ENCODE results near the gene AQP2. TPM values are rescaled to one million over a fixed set of nuclear protein-coding genes. Genes with fewer than 3 reads are reported as not detected.

The AQP2 gene
- total RNA-seq, 2 experiments from 2014 or later, result not detected

- BruUV-seq (replicated peaks), result no TSS peak
These were observed 32.8 kb upstream of the AQP2 start for GRCh38 chr12:49917788-49918173.

DNA sequence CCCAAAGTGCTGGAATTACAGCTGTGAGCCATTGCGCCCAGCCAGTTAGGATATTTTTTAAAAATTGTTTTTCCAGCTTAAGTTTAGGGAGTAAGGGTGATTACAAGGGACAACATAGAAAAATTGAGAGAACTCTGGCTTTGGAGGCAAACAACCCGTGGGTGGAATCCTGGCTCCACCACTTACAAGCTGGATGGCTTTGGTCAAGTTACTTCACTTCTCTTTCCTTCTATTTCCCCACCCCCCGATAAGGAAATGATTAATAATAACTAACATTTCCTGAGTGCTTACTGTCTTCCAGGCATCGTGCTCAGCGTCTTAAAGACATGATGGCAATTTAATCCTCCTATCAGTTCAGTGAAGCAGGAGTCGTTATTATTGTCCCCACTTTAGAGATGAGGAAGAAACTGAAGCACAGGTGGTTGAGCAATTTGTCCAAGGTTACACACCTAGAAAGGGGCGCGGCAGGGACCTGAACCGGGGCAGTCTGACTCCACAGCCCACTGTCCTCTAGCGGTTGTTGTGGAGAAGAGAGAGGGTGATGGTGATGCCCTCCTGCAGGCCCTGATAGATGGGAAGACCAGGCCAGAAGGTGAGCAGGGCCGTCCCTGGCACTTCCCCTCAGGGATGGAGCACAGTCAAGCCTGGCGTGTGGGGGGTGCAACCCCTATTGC lies 30.2 kb upstream of the AQP2 start:
- ChIA-PET POLR2A (no interaction called here), CTCF (ENCODE audit: unreplicated experiment) (no interaction called here)
- Histone ChIP-seq H3K79me2 (ENCODE audit: insufficient read depth, low read depth, low read length) (no peaks in the 10 kb centered on the region), H4K20me1 (ENCODE audit: insufficient read depth, low read length) (no peaks in the 10 kb centered on the region), H3K4me2 (ENCODE audit: low read length) (no peak overlapping the region), H2AFZ (ENCODE audit: low read length) (no peak overlapping the region), H3K36me3 (ENCODE audit: insufficient read depth, low read length) (no peaks in the 10 kb centered on the region), H3K9me3 (ENCODE audit: low read length) (no peaks in the 10 kb centered on the region), H3K4me3 (ENCODE audit: low read depth, low read length, poor library complexity, severe bottlenecking) (no peak overlapping the region), H3K9me2 (ENCODE audit: insufficient read depth, low read length) (no peaks in the 10 kb centered on the region), H3K27ac (ENCODE audit: low read depth, low read length, poor library complexity, severe bottlenecking) (no peak overlapping the region), H3K4me1 (ENCODE audit: insufficient read depth, low read length, poor library complexity, severe bottlenecking) (no peaks in the 10 kb centered on the region)
- DNase-seq (ENCODE audit: low spot score), result no peak
- TF ChIP-seq, protein P1, sequence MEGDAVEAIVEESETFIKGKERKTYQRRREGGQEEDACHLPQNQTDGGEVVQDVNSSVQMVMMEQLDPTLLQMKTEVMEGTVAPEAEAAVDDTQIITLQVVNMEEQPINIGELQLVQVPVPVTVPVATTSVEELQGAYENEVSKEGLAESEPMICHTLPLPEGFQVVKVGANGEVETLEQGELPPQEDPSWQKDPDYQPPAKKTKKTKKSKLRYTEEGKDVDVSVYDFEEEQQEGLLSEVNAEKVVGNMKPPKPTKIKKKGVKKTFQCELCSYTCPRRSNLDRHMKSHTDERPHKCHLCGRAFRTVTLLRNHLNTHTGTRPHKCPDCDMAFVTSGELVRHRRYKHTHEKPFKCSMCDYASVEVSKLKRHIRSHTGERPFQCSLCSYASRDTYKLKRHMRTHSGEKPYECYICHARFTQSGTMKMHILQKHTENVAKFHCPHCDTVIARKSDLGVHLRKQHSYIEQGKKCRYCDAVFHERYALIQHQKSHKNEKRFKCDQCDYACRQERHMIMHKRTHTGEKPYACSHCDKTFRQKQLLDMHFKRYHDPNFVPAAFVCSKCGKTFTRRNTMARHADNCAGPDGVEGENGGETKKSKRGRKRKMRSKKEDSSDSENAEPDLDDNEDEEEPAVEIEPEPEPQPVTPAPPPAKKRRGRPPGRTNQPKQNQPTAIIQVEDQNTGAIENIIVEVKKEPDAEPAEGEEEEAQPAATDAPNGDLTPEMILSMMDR (conservative IDR thresholded peaks at IDR 0.05; ENCODE audit: low read length), result no peak
- TF ChIP-seq EZH2phosphoT487 (IDR thresholded peaks at IDR 0.05; ENCODE audit: borderline replicate concordance, low read depth, low read length), result no peak
- intact Hi-C loops (cut with micrococcal nuclease; ENCODE audit: unreplicated experiment), result no loop called here
- no TSS peak for BruUV-seq (replicated peaks)

More at GRCh38 chr12:49917788-49918173, 32.8 kb upstream of the AQP2 start:
- DNase-seq (ENCODE audit: low spot score), result no peak
- POLR2A ChIA-PET, result interaction anchor here (1.2 kb wide), 1 partner anchor 12 kb away, joined by 3 read pairs; no protein-coding TSS in a partner anchor
- H3K4me1 ChIP-seq (ENCODE audit: insufficient read depth, low read length, poor library complexity, severe bottlenecking), result no peaks in the 10 kb centered on the region
- H3K4me2 ChIP-seq (ENCODE audit: low read length), result no peak overlapping the region
- intact Hi-C loops (cut with micrococcal nuclease; ENCODE audit: unreplicated experiment), result no loop called here
- no peak for TF ChIP-seq EZH2phosphoT487 (IDR thresholded peaks at IDR 0.05; ENCODE audit: borderline replicate concordance, low read depth, low read length)
- TF ChIP-seq, protein P1 (conservative IDR thresholded peaks at IDR 0.05; ENCODE audit: low read length), result no peak
- H4K20me1 ChIP-seq (ENCODE audit: insufficient read depth, low read length), result no peaks in the 10 kb centered on the region
- CTCF ChIA-PET (ENCODE audit: unreplicated experiment), result interaction anchor here (0.6 kb wide), 1 partner anchor 25 kb away, joined by 4 read pairs; no protein-coding TSS in a partner anchor
- no peak overlapping the region for H3K4me3 ChIP-seq (ENCODE audit: low read depth, low read length, poor library complexity, severe bottlenecking)
- H3K9me3 ChIP-seq (ENCODE audit: low read length), result no peaks in the 10 kb centered on the region
- no peaks in the 10 kb centered on the region for H3K36me3 ChIP-seq (ENCODE audit: insufficient read depth, low read length)
- H3K27ac ChIP-seq (ENCODE audit: low read depth, low read length, poor library complexity, severe bottlenecking), result no peak overlapping the region
- H3K79me2 ChIP-seq (ENCODE audit: insufficient read depth, low read depth, low read length), result no peaks in the 10 kb centered on the region
- no peak overlapping the region for H2AFZ ChIP-seq (ENCODE audit: low read length)
- no peaks in the 10 kb centered on the region for H3K9me2 ChIP-seq (ENCODE audit: insufficient read depth, low read length)

DNA sequence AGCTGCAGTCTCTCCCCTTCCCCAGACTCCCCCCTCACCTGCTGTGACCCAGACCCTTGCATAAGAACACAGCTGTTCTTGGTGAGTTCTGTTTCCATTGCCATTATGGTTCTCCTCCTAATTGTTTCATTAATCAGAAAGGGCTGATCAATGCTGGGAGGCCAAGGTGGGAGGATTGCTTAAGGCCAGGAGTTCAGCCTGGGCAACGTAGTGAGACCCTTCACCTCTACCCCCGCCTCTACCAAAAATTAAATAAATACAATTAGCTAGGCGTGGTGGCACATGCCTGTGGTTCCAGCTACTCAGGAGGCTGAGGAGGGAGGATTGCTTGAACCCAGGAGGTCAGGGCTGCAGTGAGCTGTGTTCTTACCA lies 29.6 kb upstream of the AQP2 start:
- Histone ChIP-seq H3K36me3 (ENCODE audit: insufficient read depth, low read length) (no peaks in the 10 kb centered on the region), H3K9me2 (ENCODE audit: insufficient read depth, low read length) (no peaks in the 10 kb centered on the region), H3K4me3 (ENCODE audit: low read depth, low read length, poor library complexity, severe bottlenecking) (no peak overlapping the region), H4K20me1 (ENCODE audit: insufficient read depth, low read length) (no peaks in the 10 kb centered on the region), H3K9me3 (ENCODE audit: low read length) (no peaks in the 10 kb centered on the region), H3K4me1 (ENCODE audit: insufficient read depth, low read length, poor library complexity, severe bottlenecking) (no peaks in the 10 kb centered on the region), H3K4me2 (ENCODE audit: low read length) (no peak overlapping the region), H3K79me2 (ENCODE audit: insufficient read depth, low read depth, low read length) (no peaks in the 10 kb centered on the region), H3K27ac (ENCODE audit: low read depth, low read length, poor library complexity, severe bottlenecking) (no peak overlapping the region), H2AFZ (ENCODE audit: low read length) (no peak overlapping the region)
- intact Hi-C loops (cut with micrococcal nuclease; ENCODE audit: unreplicated experiment), result no loop called here
- POLR2A ChIA-PET, result no interaction called here
- no peak for DNase-seq (ENCODE audit: low spot score)
- CTCF ChIA-PET (ENCODE audit: unreplicated experiment), result no interaction called here
- no TSS peak for BruUV-seq (replicated peaks)
- no peak for TF ChIP-seq EZH2phosphoT487 (IDR thresholded peaks at IDR 0.05; ENCODE audit: borderline replicate concordance, low read depth, low read length)
- TF ChIP-seq, protein P1 (conservative IDR thresholded peaks at IDR 0.05; ENCODE audit: low read length), result no peak
